ENCODE data around the gene AOX1.
"Not testable (repeated sequence)": the region's sequence is repeated elsewhere in the genome, so short reads cannot be mapped to it uniquely, and the experiment has no call there.

The AOX1 gene

DNA sequence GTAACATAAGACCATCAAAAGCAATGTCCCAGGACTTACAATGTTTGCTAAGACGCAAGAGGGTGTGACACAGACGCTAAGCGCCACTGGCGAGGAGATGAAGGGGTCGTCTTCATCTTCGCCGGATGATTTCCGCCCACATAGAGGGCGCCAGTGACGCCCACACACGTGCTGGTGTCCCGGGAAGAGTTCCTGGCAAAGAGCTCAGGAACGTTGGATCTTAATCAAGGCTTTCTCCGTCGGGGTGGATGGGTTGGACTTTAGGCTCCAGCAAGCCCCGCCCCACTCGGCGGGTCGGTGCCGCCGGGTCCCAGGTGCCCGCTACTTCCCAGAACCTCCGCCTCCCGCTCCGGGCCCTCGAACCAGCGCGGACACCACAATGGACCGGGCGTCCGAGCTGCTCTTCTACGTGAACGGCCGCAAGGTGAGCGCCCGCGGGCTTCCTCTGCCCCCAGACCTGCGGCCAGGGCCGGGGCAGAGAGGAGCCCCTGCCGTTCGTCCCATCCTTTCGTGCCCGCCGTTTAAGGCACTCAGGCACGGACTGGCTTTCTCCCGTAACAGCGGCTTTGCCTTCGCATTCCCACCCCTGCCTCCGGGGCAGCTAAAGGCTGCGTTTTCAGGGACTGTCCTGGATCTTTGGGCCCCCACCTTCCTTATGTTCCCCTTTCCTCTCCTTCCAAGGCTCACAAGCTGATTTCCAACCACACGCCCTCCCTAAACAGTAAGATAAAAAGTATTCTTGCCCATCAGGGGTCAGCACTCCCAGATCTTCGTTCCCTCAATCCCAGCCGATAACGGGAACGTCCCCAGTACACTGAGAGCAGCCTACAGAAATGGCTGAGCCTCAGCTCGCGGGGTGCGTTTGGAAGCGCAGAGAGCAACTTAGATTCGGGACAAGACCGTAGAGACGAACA lies at the start of gene AOX1:
TSS of gene AOX1 (plus strand) at position 285 of the 914 bp plus-strand sequence. CDS start at position 380, 95 bp downstream.
- peak within 1 kb of the TSS; percentile 72 for H3K4me3 ChIP-seq (ENCODE audit: control insufficient read depth, low read depth, low read length)
- no peak for DNase-seq (ENCODE audit: low read depth)
- TF ChIP-seq, protein P1, sequence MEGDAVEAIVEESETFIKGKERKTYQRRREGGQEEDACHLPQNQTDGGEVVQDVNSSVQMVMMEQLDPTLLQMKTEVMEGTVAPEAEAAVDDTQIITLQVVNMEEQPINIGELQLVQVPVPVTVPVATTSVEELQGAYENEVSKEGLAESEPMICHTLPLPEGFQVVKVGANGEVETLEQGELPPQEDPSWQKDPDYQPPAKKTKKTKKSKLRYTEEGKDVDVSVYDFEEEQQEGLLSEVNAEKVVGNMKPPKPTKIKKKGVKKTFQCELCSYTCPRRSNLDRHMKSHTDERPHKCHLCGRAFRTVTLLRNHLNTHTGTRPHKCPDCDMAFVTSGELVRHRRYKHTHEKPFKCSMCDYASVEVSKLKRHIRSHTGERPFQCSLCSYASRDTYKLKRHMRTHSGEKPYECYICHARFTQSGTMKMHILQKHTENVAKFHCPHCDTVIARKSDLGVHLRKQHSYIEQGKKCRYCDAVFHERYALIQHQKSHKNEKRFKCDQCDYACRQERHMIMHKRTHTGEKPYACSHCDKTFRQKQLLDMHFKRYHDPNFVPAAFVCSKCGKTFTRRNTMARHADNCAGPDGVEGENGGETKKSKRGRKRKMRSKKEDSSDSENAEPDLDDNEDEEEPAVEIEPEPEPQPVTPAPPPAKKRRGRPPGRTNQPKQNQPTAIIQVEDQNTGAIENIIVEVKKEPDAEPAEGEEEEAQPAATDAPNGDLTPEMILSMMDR (IDR thresholded peaks at IDR 0.05; ENCODE audit: control insufficient read depth, insufficient read depth, low read depth, low read length, missing control alignments): no peak

DNA sequence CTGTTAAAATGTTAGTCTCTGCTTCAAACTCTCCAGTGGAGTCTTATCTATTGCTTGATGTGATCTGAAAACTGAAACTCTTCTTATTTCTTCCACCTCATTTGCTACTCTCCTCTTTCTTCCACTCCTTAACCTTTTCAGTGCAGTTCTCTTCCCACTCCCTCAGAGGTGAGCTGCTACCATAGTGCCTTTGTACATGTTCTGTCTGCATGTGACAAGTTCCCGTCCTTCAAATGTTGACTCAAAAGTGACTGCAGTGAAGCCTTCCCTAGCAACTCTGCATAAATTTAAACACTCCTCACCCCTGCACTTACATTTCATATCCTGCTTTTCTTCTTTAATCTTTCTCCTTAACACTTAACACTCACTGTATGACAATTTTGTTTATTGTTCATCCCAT lies 47.7 kb upstream of the AOX1 start:
- no peak for DNase-seq (ENCODE audit: low read depth)
- no peak overlapping the region for H3K4me3 ChIP-seq (ENCODE audit: control insufficient read depth, low read depth, low read length)
- TF ChIP-seq, protein P1 (IDR thresholded peaks at IDR 0.05; ENCODE audit: control insufficient read depth, insufficient read depth, low read depth, low read length, missing control alignments): no peak

DNA sequence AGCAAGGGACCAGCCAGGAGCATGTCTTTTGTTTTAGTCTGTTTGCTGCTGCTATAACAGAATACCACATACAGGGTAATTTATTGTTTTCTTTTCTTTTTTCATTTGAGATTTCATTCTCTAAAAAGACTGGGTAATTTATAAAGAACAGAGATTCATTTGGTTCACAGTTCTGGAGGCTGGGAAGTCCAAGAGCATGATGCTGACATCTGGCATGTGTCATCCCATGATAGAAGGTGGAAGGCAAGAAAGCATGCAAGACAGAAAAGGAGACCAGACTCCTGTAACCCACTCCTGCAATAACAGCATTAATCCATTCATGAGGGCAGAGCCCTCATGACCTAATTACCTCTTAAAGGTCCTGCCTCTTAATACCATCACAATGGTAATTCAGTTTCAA lies 45.0 kb upstream of the AOX1 start:
- H3K4me3 ChIP-seq (ENCODE audit: control insufficient read depth, low read depth, low read length): no peak overlapping the region
- TF ChIP-seq, protein P1 (IDR thresholded peaks at IDR 0.05; ENCODE audit: control insufficient read depth, insufficient read depth, low read depth, low read length, missing control alignments): no peak
- DNase-seq (ENCODE audit: low read depth): no peak

DNA sequence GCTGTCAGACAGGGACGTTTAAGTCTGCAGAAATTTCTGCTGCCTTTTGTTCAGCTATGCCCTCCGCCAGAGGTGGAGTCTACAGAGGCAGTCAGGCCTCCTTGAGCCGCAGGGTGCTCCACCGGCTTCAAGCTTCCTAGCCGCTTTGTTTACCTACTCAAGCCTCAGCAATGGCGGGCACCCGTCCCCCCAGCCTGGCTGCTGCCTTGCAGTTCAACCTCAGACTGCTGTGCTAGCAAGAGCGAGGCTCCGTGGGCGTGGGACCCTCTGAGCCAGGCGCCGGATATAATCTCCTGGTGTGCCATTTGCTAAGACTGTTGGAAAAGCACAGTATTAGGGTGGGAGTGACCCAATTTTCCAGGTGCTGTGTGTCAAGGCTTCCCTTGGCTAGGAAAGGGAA lies 19.2 kb upstream of the AOX1 start:
- not testable (repeated sequence) for H3K4me3 ChIP-seq (ENCODE audit: control insufficient read depth, low read depth, low read length); DNase-seq (ENCODE audit: low read depth)

DNA sequence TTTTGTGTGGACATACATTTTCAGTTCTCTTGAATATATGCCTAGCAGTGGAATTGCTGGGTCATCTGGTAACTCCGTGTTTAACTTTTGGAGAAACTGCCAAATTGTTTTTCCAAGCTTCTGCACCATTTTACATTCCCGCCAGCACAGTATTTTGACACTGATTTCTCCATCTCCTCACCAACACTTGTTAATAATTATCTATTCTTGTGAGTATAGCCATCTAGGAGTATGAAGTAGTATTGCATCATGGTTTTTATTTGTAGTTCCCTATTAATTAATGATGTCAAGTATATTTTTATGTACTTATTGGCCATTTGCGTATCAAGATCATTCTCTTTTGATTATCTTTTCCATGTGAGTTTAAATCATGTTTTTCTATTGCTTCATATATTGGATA lies 17.9 kb upstream of the AOX1 start:
- no peak for DNase-seq (ENCODE audit: low read depth)

DNA sequence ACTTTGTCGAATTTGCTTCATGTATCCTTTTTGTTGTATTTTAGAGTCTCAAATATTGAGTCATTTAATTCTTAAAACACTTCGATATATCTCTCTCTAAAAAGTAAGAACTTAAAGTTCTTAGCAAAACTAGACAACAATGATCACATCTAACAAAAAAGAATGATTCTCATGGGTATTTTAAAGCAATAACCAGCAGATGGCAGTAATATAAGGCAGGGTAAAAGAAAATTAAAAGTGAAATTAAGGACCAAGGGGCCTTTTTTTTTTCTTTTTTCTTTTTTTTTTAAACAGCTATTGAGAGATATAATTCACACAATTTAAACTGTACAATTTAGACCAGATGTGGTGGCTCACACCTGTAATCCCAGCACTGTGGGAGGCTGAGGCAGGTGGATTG lies 9.9 kb upstream of the AOX1 start:
- no peak for DNase-seq (ENCODE audit: low read depth)
- TF ChIP-seq, protein P1 (IDR thresholded peaks at IDR 0.05; ENCODE audit: control insufficient read depth, insufficient read depth, low read depth, low read length, missing control alignments): peak; percentile 23

More for the DNA sequence above, 17.9 kb upstream of the AOX1 start:
- H3K4me3 ChIP-seq (ENCODE audit: control insufficient read depth, low read depth, low read length): no peak overlapping the region
- TF ChIP-seq, protein P1 (IDR thresholded peaks at IDR 0.05; ENCODE audit: control insufficient read depth, insufficient read depth, low read depth, low read length, missing control alignments): no peak

DNA sequence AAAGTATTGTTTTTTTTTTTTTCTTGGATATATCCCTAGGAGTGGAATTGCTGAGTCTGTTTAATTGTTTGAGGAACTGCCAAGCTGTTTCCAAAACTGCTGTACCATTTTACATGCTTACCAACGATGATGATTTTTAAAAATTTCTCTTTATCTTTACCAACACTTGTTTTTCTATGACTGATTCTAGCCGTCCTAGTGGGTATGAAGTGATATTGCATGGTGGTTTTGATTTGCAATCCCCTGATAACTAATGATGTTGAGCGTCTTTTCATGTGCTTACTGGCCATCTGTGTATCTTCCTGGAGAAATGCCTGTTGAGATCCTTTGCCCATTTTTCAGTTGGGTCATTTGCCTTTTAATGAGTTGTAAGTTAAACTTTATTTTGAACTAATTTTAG lies 8.8 kb upstream of the AOX1 start:
- no peak overlapping the region for H3K4me3 ChIP-seq (ENCODE audit: control insufficient read depth, low read depth, low read length)
- TF ChIP-seq, protein P1 (IDR thresholded peaks at IDR 0.05; ENCODE audit: control insufficient read depth, insufficient read depth, low read depth, low read length, missing control alignments): peak; percentile 14
- no peak for DNase-seq (ENCODE audit: low read depth)

More for the DNA sequence above, 9.9 kb upstream of the AOX1 start:
- H3K4me3 ChIP-seq (ENCODE audit: control insufficient read depth, low read depth, low read length): no peak overlapping the region

Data from AG09309 (cell line).